Activated T-cell treated with anti-CD3 and anti-CD28 coated beads for 4 hours (primary cell): ENCODE measurements around the gene CTTNBP2.

Experiments
- DNase-seq: peaks from one replicate; pipeline ENCODE4 v3.0.0-alpha.2; 2020

The CTTNBP2 gene

GRCh38 chr7:117784315-117784714, 88.9 kb downstream of the CTTNBP2 start:
- DNase-seq, result no peak

GRCh38 chr7:117782761-117783160, 90.5 kb downstream of the CTTNBP2 start:
- no peak for DNase-seq

- no peak for DNase-seq
Measured at GRCh38 chr7:117781707-117782106, 91.5 kb downstream of the CTTNBP2 start.

GRCh38 chr7:117780832-117781231, 92.4 kb downstream of the CTTNBP2 start:
- no peak for DNase-seq

GRCh38 chr7:117777335-117778142, 95.7 kb downstream of the CTTNBP2 start:
- DNase-seq, result no peak

- no peak for DNase-seq
Measured at GRCh38 chr7:117776224-117776623, 97.0 kb downstream of the CTTNBP2 start.

- no peak for DNase-seq
Measured at GRCh38 chr7:117775801-117776200, 97.4 kb downstream of the CTTNBP2 start.

GRCh38 chr7:117774943-117775342, 98.3 kb downstream of the CTTNBP2 start:
- DNase-seq, result no peak

- DNase-seq, result no peak
Measured at GRCh38 chr7:117772421-117772820, 100.8 kb downstream of the CTTNBP2 start.

- no peak for DNase-seq
Measured at GRCh38 chr7:117771756-117772155, 101.5 kb downstream of the CTTNBP2 start.

- DNase-seq, result no peak
Measured at GRCh38 chr7:117769085-117769484, 104.2 kb downstream of the CTTNBP2 start.

GRCh38 chr7:117767951-117768350, 105.3 kb downstream of the CTTNBP2 start:
- no peak for DNase-seq

- no peak for DNase-seq
Measured at GRCh38 chr7:117766913-117767312, 106.3 kb downstream of the CTTNBP2 start.

GRCh38 chr7:117764031-117764430, 109.2 kb downstream of the CTTNBP2 start:
- DNase-seq, result no peak

GRCh38 chr7:117762055-117762454, 111.2 kb downstream of the CTTNBP2 start:
- no peak for DNase-seq

GRCh38 chr7:117759950-117760640, 113.1 kb downstream of the CTTNBP2 start:
- DNase-seq, result no peak

GRCh38 chr7:117757440-117757839, 115.8 kb downstream of the CTTNBP2 start:
- no peak for DNase-seq

- DNase-seq, result no peak
Measured at GRCh38 chr7:117756586-117757085, 116.6 kb downstream of the CTTNBP2 start.

- DNase-seq, result no peak
Measured at GRCh38 chr7:117755136-117755535, 118.1 kb downstream of the CTTNBP2 start.

- DNase-seq, result no peak
Measured at GRCh38 chr7:117751775-117752174, 121.5 kb downstream of the CTTNBP2 start.

- DNase-seq, result no peak
Measured at GRCh38 chr7:117750612-117751563, 122.4 kb downstream of the CTTNBP2 start.

GRCh38 chr7:117741962-117742361, 131.3 kb downstream of the CTTNBP2 start:
- DNase-seq, result no peak

- no peak for DNase-seq
Measured at GRCh38 chr7:117739085-117739484, 134.2 kb downstream of the CTTNBP2 start.
